ENCODE data around the gene PATL1.

GRCh38 chr11:59629996-59630395, 38.8 kb downstream of the PATL1 start:
- TF ChIP-seq TAF1 (IDR thresholded peaks at IDR 0.05; ENCODE audit: low read depth, low read length) (no peak), POLR2A (IDR thresholded peaks at IDR 0.05; ENCODE audit: low read depth, low read length) (no peak), POLR2AphosphoS5 (IDR thresholded peaks at IDR 0.05; ENCODE audit: low read depth, low read length) (no peak), SPI1 (IDR thresholded peaks at IDR 0.05; ENCODE audit: low read depth, low read length) (no peak)
